ENCODE results near the gene ATP8A1.
"Not testable (repeated sequence)": the region's sequence is repeated elsewhere in the genome, so short reads cannot be mapped to it uniquely, and the experiment has no call there.

The ATP8A1 gene

DNA sequence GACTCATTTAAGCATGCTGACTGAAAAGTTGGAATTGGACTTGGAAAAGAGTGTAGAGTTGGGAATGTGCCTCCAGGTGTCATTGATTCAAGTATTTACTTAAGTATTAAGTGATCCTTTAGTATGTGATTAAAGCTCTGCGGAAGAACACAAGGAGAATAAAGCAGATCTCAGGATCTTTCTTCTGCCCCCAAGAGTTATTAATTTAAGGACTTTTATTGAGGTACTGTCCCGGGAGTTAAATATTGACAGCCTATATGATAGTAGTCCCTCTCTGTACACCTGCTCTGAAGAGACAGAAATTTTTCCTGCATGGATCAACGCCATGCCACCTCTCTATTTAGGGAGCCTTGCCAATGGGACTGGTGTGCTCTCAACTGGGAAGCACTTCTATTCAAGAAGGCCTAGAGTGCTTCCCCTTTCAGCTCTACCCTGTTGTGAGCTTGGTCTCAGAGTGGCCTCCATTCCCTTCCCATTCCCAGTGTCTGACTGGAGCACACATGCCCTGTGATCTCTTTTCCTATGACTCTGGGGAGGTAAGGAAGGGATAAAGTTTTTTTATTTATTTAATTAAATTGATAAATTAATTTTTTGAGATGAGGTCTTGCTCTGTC is 183.7 kb downstream of the ATP8A1 start:
- Histone ChIP-seq H3K9me3 (ENCODE audit: insufficient read depth, low read length) (no peaks in the 10 kb centered on the region), H3K27ac (ENCODE audit: low read length) (no peak overlapping the region), H3K4me2 (ENCODE audit: low read length) (no peak overlapping the region), H3K9ac (ENCODE audit: low read length) (no peak overlapping the region), H3K36me3 (replicated peaks; ENCODE audit: low read depth, low read length) (no peaks in the 10 kb centered on the region), H3K4me3 (ENCODE audit: low read length) (no peak overlapping the region), H3K79me2 (ENCODE audit: low read length) (no peaks in the 10 kb centered on the region), H2AFZ (ENCODE audit: low read depth, low read length) (no peak overlapping the region), H4K20me1 (ENCODE audit: insufficient read depth, low read length) (no peaks in the 10 kb centered on the region), H3K27me3 (ENCODE audit: low read depth, low read length) (no peaks in the 10 kb centered on the region), H3K4me1 (ENCODE audit: low read length) (peaks cover 15% of the 10 kb centered on the region)
- no peak for TF ChIP-seq EZH2phosphoT487 (IDR thresholded peaks at IDR 0.05; ENCODE audit: low read depth)
- TF ChIP-seq, protein P1, sequence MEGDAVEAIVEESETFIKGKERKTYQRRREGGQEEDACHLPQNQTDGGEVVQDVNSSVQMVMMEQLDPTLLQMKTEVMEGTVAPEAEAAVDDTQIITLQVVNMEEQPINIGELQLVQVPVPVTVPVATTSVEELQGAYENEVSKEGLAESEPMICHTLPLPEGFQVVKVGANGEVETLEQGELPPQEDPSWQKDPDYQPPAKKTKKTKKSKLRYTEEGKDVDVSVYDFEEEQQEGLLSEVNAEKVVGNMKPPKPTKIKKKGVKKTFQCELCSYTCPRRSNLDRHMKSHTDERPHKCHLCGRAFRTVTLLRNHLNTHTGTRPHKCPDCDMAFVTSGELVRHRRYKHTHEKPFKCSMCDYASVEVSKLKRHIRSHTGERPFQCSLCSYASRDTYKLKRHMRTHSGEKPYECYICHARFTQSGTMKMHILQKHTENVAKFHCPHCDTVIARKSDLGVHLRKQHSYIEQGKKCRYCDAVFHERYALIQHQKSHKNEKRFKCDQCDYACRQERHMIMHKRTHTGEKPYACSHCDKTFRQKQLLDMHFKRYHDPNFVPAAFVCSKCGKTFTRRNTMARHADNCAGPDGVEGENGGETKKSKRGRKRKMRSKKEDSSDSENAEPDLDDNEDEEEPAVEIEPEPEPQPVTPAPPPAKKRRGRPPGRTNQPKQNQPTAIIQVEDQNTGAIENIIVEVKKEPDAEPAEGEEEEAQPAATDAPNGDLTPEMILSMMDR (IDR thresholded peaks at IDR 0.05; ENCODE audit: low read depth, low read length): no peak

DNA sequence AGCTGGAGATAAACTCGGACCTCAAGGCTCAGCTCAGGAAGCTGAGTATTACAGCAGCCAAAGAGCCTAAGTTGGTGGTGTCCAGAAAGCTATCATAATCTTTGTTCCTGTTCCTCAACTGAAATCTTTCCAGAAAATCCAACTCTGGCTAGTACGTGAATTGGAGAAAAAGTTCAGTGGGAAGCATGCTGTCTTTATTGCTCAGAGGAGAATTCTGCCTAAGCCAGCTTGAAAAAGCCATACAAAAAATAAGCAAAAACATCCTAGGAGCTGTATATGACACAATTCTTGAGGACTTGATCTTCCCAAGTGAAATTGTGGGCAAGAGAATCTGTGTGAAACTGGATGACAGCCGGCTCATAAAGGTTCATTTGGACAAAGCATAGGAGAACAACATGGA is 185.0 kb downstream of the ATP8A1 start:
- no peaks in the 10 kb centered on the region for H3K36me3 ChIP-seq (replicated peaks; ENCODE audit: low read depth, low read length)
- no peak overlapping the region for H3K4me3 ChIP-seq (ENCODE audit: low read length)
- no peak overlapping the region for H3K4me2 ChIP-seq (ENCODE audit: low read length)
- H3K79me2 ChIP-seq (ENCODE audit: low read length): no peaks in the 10 kb centered on the region
- TF ChIP-seq, protein P1 (IDR thresholded peaks at IDR 0.05; ENCODE audit: low read depth, low read length): no peak
- no peak for TF ChIP-seq EZH2phosphoT487 (IDR thresholded peaks at IDR 0.05; ENCODE audit: low read depth)
- no peaks in the 10 kb centered on the region for H3K9me3 ChIP-seq (ENCODE audit: insufficient read depth, low read length)
- peaks cover 13% of the 10 kb centered on the region for H3K4me1 ChIP-seq (ENCODE audit: low read length)
- H3K9ac ChIP-seq (ENCODE audit: low read length): no peak overlapping the region
- no peaks in the 10 kb centered on the region for H3K27me3 ChIP-seq (ENCODE audit: low read depth, low read length)
- H3K27ac ChIP-seq (ENCODE audit: low read length): no peak overlapping the region
- no peaks in the 10 kb centered on the region for H4K20me1 ChIP-seq (ENCODE audit: insufficient read depth, low read length)
- no peak overlapping the region for H2AFZ ChIP-seq (ENCODE audit: low read depth, low read length)

DNA sequence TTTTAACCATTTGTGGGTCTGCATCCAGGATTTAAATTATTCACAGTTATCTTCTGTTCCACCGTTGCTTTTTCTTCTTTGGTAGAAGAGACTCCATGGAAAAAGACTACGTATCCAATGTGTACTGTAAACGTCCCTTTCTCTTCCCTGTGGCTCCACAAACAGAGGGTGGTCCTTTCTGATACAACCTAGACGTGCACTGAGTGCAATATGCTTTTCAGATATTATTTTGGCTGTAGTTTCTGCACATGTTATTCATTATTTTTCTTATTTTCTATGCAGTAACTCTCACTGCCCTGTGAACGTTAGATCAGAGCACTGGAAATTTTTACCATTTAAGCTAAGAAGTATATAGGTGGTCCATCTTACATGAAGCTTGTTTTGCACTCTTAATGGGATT is 186.9 kb downstream of the ATP8A1 start:
- Histone ChIP-seq H3K27ac (ENCODE audit: low read length) (no peak overlapping the region), H3K4me3 (ENCODE audit: low read length) (no peak overlapping the region), H3K9me3 (ENCODE audit: insufficient read depth, low read length) (no peaks in the 10 kb centered on the region), H3K36me3 (replicated peaks; ENCODE audit: low read depth, low read length) (no peaks in the 10 kb centered on the region), H4K20me1 (ENCODE audit: insufficient read depth, low read length) (no peaks in the 10 kb centered on the region), H3K27me3 (ENCODE audit: low read depth, low read length) (no peaks in the 10 kb centered on the region), H3K4me1 (ENCODE audit: low read length) (peaks cover 11% of the 10 kb centered on the region), H3K4me2 (ENCODE audit: low read length) (no peak overlapping the region), H2AFZ (ENCODE audit: low read depth, low read length) (no peak overlapping the region), H3K79me2 (ENCODE audit: low read length) (no peaks in the 10 kb centered on the region), H3K9ac (ENCODE audit: low read length) (no peak overlapping the region)
- TF ChIP-seq EZH2phosphoT487 (IDR thresholded peaks at IDR 0.05; ENCODE audit: low read depth): no peak
- TF ChIP-seq, protein P1 (IDR thresholded peaks at IDR 0.05; ENCODE audit: low read depth, low read length): no peak

DNA sequence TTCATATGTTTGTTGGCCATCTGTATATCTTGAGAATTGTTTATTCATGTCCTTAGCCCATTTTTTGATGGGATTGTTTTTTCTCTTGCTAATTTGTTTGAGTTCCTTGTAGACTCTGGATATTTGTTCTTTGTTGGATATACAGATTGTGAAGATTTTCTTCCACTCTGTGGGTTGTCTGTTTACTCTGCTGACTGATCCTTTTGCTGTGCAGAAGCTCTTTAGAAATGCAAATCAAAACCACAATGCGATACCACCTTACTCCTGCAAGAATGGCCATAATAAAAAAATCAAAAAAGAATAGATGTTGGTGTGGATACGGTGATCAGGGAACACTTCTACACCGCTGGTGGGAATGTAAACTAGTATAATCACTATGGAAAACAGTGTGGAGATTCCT is 189.1 kb downstream of the ATP8A1 start:
- H3K27ac ChIP-seq (ENCODE audit: low read length); H3K4me3 ChIP-seq (ENCODE audit: low read length); H3K36me3 ChIP-seq (replicated peaks; ENCODE audit: low read depth, low read length); H3K4me2 ChIP-seq (ENCODE audit: low read length); H2AFZ ChIP-seq (ENCODE audit: low read depth, low read length); H3K9ac ChIP-seq (ENCODE audit: low read length); H3K27me3 ChIP-seq (ENCODE audit: low read depth, low read length); H4K20me1 ChIP-seq (ENCODE audit: insufficient read depth, low read length); H3K4me1 ChIP-seq (ENCODE audit: low read length); H3K79me2 ChIP-seq (ENCODE audit: low read length); H3K9me3 ChIP-seq (ENCODE audit: insufficient read depth, low read length): not testable (repeated sequence)

Data from OCI-LY3 (cell line).